HL-60 (cell line): ENCODE results near the gene ZNF134.
A peak's percentile ranks its signal among the peaks of the same experiment; 100 is the strongest.

ENCODE experiments used
- DNase-seq, 2 experiments: peaks; one replicate each; pipeline ENCODE4 v3.0.0-alpha.2; 2010 to 2020; ENCODE audit warnings: low read depth in 1 of 2, low spot score in 1 of 2
- H3K27ac ChIP-seq: fragments of 250-450 bp; sonication (Bioruptor Pico); replicated peaks from 2 replicates; pipeline ENCODE4 v1.5.1; 2020; ENCODE audit warnings: mild to moderate bottlenecking, moderate library complexity
- H3K27me3 ChIP-seq: fragments of 250-450 bp; sonication (Bioruptor Pico); 2 replicates; pipeline ENCODE4 v1.5.1; 2021; ENCODE audit warnings: mild to moderate bottlenecking, moderate library complexity; ENCODE audit not compliant: insufficient read depth, poor library complexity, severe bottlenecking
- H3K4me3 ChIP-seq: replicated peaks from 2 replicates; pipeline ENCODE4 v1.5.1; 2011; ENCODE audit warnings: mild to moderate bottlenecking, control low read depth, low read length; ENCODE audit not compliant: insufficient read depth
- CTCF ChIP-seq: IDR thresholded peaks from one replicate; pipeline ENCODE4 v1.5.1; 2011; ENCODE audit warnings: low read length, control low read depth, inconsistent platforms; ENCODE audit not compliant: insufficient read depth
- GABPA ChIP-seq: IDR thresholded peaks from 2 replicates; pipeline ENCODE4 v1.6.1; 2012; ENCODE audit warnings: low read depth
- POLR2AphosphoS5 ChIP-seq: IDR thresholded peaks from 2 replicates; pipeline ENCODE4 v1.6.1; 2012; ENCODE audit warnings: low read depth
- REST ChIP-seq: IDR thresholded peaks from 2 replicates; pipeline ENCODE4 v1.6.1; 2012; ENCODE audit warnings: low read depth; ENCODE audit not compliant: insufficient replicate concordance
- SPI1 ChIP-seq: IDR thresholded peaks from 2 replicates; pipeline ENCODE4 v1.6.1; 2012; ENCODE audit warnings: low read depth, mild to moderate bottlenecking, borderline replicate concordance

The ZNF134 gene

GRCh38 chr19:57576661-57577060, 37.4 kb upstream of the ZNF134 start:
- Histone ChIP-seq H3K27me3 (no peaks in the 10 kb centered on the region), H3K4me3 (no peak overlapping the region), H3K27ac (no peak overlapping the region)
- no peak for TF ChIP-seq SPI1
- TF ChIP-seq POLR2AphosphoS5 = no peak
- no peak for TF ChIP-seq GABPA
- TF ChIP-seq REST = no peak
- TF ChIP-seq CTCF = no peak
- no peak for DNase-seq

GRCh38 chr19:57578487-57579205, 35.4 kb upstream of the ZNF134 start, which contains the start of gene ZNF416:
Gene ZNF416, minus strand, starts transcription at chr19:57578911. Its CDS starts 207 bp downstream, at chr19:57578704.
- Histone ChIP-seq H3K27ac (peak within 1 kb of the TSS; percentile 44), H3K4me3 (peak within 1 kb of the TSS; percentile 83), H3K27me3 (no peaks in the 10 kb centered on the region)
- peak; percentile 97 to 99 for DNase-seq
- TF ChIP-seq CTCF (no peak), POLR2AphosphoS5 (0 out of 2 replicates have a peak, but pooled peaks have one; percentile 20), GABPA (peak; percentile 88), SPI1 (no peak)

- H3K27me3 ChIP-seq = no peaks in the 10 kb centered on the region
- H3K27ac ChIP-seq = no peak overlapping the region
- TF ChIP-seq POLR2AphosphoS5 (no peak), REST (no peak), GABPA (no peak), CTCF (no peak), SPI1 (no peak)
- no peak for DNase-seq
- H3K4me3 ChIP-seq = no peak overlapping the region
These were observed 30.9 kb upstream of the ZNF134 start for GRCh38 chr19:57583104-57583520.
